Prostate gland (tissue), 2 donors: ENCODE data around the gene PTPRM.

Experiments used
- CTCF ChIP-seq, 4 experiments: fragments of 200-600 bp in 2 of 4; fragments of 450-650 bp in 2 of 4; sonication (generic) in 2 of 4; IDR thresholded peaks; 1 replicate in 3 of 4; 2 replicates in 1 of 4; pipeline ENCODE4 v1.5.1; 2016 to 2019; ENCODE audit warnings: antibody characterized with exemption in 4 of 4, mild to moderate bottlenecking in 2 of 4, moderate library complexity in 2 of 4
- POLR2A ChIP-seq: fragments of 450-650 bp; IDR thresholded peaks from one replicate; pipeline ENCODE4 v1.6.1; 2016; ENCODE audit warnings: antibody characterized with exemption, mild to moderate bottlenecking
- POLR2AphosphoS5 ChIP-seq: sonication (generic); formaldehyde crosslinking; IDR thresholded peaks from one replicate; pipeline ENCODE4 v1.6.1; 2017; ENCODE audit warnings: antibody characterized with exemption

- TF ChIP-seq CTCF (IDR thresholded peaks at IDR 0.05): no peak
- TF ChIP-seq POLR2A: no peak
- no peak for TF ChIP-seq POLR2AphosphoS5
These were observed 219.5 kb downstream of the PTPRM start for GRCh38 chr18:7786569-7786968.
